Measurements from ENCODE around the gene SMC6. TPM values are rescaled to one million over a fixed set of nuclear protein-coding genes. Genes with fewer than 3 reads are reported as not detected.

SMC6 gene
- total RNA-seq, 3 donors from 2014 or later: 17.0 to 23.4 (median 18.7) TPM

GRCh38 chr2:17798338-17798737 lies 44.7 kb upstream of the SMC6 start:
- no peak overlapping the region for H3K4me3 ChIP-seq
- H3K4me1 ChIP-seq: no peaks in the 10 kb centered on the region
- TF ChIP-seq POLR2AphosphoS5 (IDR thresholded peaks at IDR 0.05): no peak
- TF ChIP-seq CTCF (IDR thresholded peaks at IDR 0.05): no peak
- H3K27me3 ChIP-seq: no peaks in the 10 kb centered on the region
- no peak for DNase-seq (ENCODE audit: low spot score in 2 of 2)
- no peak overlapping the region for H3K27ac ChIP-seq
- no peaks in the 10 kb centered on the region for H3K36me3 ChIP-seq
- intact Hi-C loops (cut with DNase I; ENCODE audit: low total_unique reads): no loop called here
- no peaks in the 10 kb centered on the region for H3K9me3 ChIP-seq

GRCh38 chr2:17795309-17795708 lies 41.7 kb upstream of the SMC6 start:
- H3K27ac ChIP-seq: no peak overlapping the region
- no peak overlapping the region for H3K4me3 ChIP-seq
- no peaks in the 10 kb centered on the region for H3K36me3 ChIP-seq
- no peaks in the 10 kb centered on the region for H3K9me3 ChIP-seq
- no peaks in the 10 kb centered on the region for H3K27me3 ChIP-seq
- TF ChIP-seq POLR2A (IDR thresholded peaks at IDR 0.05) (no peak), POLR2AphosphoS5 (IDR thresholded peaks at IDR 0.05) (no peak), CTCF (IDR thresholded peaks at IDR 0.05) (no peak)
- DNase-seq (ENCODE audit: low spot score in 2 of 2): no peak
- intact Hi-C loops (cut with DNase I; ENCODE audit: low total_unique reads): no loop called here
- no peaks in the 10 kb centered on the region for H3K4me1 ChIP-seq

GRCh38 chr2:17793803-17794354 lies 40.3 kb upstream of the SMC6 start:
- Histone ChIP-seq H3K4me1 (no peaks in the 10 kb centered on the region), H3K27me3 (no peaks in the 10 kb centered on the region), H3K9me3 (no peaks in the 10 kb centered on the region), H3K36me3 (no peaks in the 10 kb centered on the region), H3K4me3 (no peak overlapping the region), H3K27ac (no peak overlapping the region)
- no peak for DNase-seq (ENCODE audit: low spot score in 2 of 2)
- TF ChIP-seq POLR2A (IDR thresholded peaks at IDR 0.05) (no peak), CTCF (IDR thresholded peaks at IDR 0.05) (no peak), POLR2AphosphoS5 (IDR thresholded peaks at IDR 0.05) (no peak)
- intact Hi-C loops (cut with DNase I; ENCODE audit: low total_unique reads): no loop called here

- no peak for TF ChIP-seq POLR2A (IDR thresholded peaks at IDR 0.05)
- TF ChIP-seq POLR2AphosphoS5 (IDR thresholded peaks at IDR 0.05): no peak
- TF ChIP-seq CTCF (IDR thresholded peaks at IDR 0.05): no peak
- DNase-seq (ENCODE audit: low spot score in 2 of 2): no peak
- no peak overlapping the region for H3K4me3 ChIP-seq
- H3K4me1 ChIP-seq: no peaks in the 10 kb centered on the region
- H3K36me3 ChIP-seq: no peaks in the 10 kb centered on the region
- H3K27ac ChIP-seq: no peak overlapping the region
- intact Hi-C loops (cut with DNase I; ENCODE audit: low total_unique reads): no loop called here
- H3K27me3 ChIP-seq: no peaks in the 10 kb centered on the region
- no peaks in the 10 kb centered on the region for H3K9me3 ChIP-seq
These were observed 39.7 kb upstream of the SMC6 start for GRCh38 chr2:17793296-17793695.

GRCh38 chr2:17792515-17792914 lies 38.9 kb upstream of the SMC6 start:
- no peak for TF ChIP-seq CTCF (IDR thresholded peaks at IDR 0.05)
- TF ChIP-seq POLR2AphosphoS5 (IDR thresholded peaks at IDR 0.05): no peak
- TF ChIP-seq POLR2A (IDR thresholded peaks at IDR 0.05): no peak
- no peaks in the 10 kb centered on the region for H3K36me3 ChIP-seq

More at GRCh38 chr2:17792515-17792914, 38.9 kb upstream of the SMC6 start:
- Histone ChIP-seq H3K4me1 (no peaks in the 10 kb centered on the region), H3K4me3 (no peak overlapping the region), H3K27me3 (no peaks in the 10 kb centered on the region), H3K9me3 (no peaks in the 10 kb centered on the region), H3K27ac (no peak overlapping the region)
- DNase-seq (ENCODE audit: low spot score in 2 of 2): no peak
- intact Hi-C loops (cut with DNase I; ENCODE audit: low total_unique reads): no loop called here

Data from breast epithelium (tissue), 4 donors.